ENCODE measurements around the gene NR1I3. TPM values are rescaled to one million over a fixed set of nuclear protein-coding genes. Genes with fewer than 3 reads are reported as not detected.

NR1I3 gene
- total RNA-seq, 4 donors from 2014 or later = not detected

DNA sequence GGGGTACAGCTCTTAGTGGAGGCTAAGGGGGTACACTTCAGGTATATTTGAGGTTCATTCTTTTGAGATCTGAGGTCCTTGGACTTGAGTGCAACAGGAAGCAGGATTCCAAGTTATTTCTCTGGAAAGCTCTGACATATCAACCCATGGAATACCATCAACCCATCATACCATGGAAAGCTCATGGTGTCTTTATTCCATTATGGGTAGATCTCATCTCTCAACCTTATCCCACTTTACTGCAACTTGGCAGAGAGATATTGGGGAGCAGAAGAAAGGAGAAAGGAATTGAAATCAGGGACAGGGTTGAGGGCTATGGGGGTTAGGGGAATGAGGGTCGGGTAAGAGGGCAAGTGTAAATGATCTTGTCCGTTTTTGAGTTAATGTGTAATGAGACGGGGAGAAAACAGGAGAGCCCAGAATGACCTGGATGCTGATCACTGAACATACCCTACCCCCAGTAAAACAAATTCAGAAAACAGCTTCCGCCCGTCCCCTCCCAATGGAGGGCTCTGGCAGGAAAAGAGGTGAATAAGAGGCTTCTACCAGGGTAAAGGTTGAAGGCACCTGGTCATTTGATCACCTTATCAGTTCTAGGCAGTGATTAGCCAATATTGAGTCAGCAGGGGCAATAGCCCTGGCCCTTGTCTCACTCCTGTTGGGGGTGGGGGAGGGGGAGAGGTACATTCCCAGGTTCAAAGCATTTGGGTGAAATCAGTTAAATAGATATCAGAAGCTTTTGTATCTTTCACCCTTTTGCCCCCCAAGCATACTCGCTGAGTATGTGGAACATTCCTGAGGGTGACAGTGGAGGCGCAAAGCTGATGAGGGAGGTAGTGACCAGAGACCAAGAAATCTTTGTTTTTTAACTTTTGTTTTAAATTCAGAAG, 14.0 kb downstream of the NR1I3 start:
- no peak overlapping the region for H3K27ac ChIP-seq
- H3K36me3 ChIP-seq = peaks cover 0 to 11% of the 10 kb centered on the region in 2 donors
- H3K27me3 ChIP-seq = no peaks in the 10 kb centered on the region
- ATAC-seq (no peak), DNase-seq (no peak)
- in situ Hi-C loops (cut with MboI; ENCODE audit: low sequenced_read_pairs in 4 of 4) (loop anchor here (10.0 to 25.0 kb wide), 4 partner anchors 49 to 513 kb away; partner anchors contain the start of genes DUSP12 (in 2 of the 4), B4GALT3 (in 1 of the 4) and SDHC (in 1 of the 4)), intact Hi-C loops (cut with DNase I; ENCODE audit: low total_unique reads) (loop anchor here (2.0 kb wide), 1 partner anchor 31 kb away; no protein-coding TSS in a partner anchor)
- TF ChIP-seq, protein P1, sequence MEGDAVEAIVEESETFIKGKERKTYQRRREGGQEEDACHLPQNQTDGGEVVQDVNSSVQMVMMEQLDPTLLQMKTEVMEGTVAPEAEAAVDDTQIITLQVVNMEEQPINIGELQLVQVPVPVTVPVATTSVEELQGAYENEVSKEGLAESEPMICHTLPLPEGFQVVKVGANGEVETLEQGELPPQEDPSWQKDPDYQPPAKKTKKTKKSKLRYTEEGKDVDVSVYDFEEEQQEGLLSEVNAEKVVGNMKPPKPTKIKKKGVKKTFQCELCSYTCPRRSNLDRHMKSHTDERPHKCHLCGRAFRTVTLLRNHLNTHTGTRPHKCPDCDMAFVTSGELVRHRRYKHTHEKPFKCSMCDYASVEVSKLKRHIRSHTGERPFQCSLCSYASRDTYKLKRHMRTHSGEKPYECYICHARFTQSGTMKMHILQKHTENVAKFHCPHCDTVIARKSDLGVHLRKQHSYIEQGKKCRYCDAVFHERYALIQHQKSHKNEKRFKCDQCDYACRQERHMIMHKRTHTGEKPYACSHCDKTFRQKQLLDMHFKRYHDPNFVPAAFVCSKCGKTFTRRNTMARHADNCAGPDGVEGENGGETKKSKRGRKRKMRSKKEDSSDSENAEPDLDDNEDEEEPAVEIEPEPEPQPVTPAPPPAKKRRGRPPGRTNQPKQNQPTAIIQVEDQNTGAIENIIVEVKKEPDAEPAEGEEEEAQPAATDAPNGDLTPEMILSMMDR (IDR thresholded peaks at IDR 0.05 in 4 of 5, conservative IDR thresholded peaks at IDR 0.05 in 1 of 5) = no peak
- TF ChIP-seq POLR2A (IDR thresholded peaks at IDR 0.05) = no peak
- H3K4me3 ChIP-seq = no peak overlapping the region
- peaks cover 14 to 21% of the 10 kb centered on the region in 2 donors for H3K4me1 ChIP-seq
- H3K9me3 ChIP-seq = no peaks in the 10 kb centered on the region

DNA sequence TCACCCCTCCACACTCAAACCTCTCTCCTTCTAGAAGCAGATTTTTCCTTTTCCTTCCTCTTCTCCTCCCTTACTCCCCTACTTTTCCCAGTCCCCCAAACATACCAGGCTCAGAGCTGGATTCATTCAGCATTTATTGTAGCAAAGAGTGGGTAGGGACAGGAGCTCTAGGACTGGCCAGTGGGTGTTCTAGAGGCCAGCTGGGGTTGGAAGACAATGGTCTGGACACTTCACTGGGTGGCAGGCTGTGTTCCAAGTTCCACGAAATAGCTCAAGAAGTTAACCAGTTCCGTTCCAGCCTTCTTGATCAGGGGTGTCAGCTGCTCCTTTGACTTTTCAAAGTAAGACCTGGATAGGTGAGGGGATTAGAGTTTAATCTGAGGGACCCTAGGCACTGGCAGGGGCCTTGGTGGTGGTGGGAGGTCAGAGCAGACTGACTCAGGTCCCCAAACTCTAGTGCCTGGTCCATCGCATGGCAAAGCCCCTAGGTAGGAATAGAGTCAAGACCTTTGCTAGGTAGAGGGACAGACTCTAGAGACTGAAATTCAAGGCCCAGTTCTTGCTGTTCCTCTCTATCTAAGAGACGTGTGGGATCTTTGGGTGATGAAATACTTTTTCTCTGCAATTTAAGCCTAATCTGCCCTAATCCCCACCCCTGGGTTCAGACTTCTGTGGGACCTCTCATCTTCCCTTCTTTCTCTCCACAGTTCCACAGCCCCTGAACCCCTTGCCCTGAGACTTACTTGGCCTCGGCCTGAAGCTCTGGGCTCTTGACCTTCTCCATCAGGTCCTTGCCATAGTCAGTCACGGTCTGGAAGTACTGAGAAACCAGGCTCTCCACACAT, 15.6 kb downstream of the NR1I3 start:
- Histone ChIP-seq H3K4me1 (peaks cover 14 to 17% of the 10 kb centered on the region in 2 donors), H3K4me3 (no peak overlapping the region), H3K9me3 (no peaks in the 10 kb centered on the region), H3K36me3 (no peaks in the 10 kb centered on the region), H3K27ac (no peak overlapping the region), H3K27me3 (no peaks in the 10 kb centered on the region)
- intact Hi-C loops (cut with DNase I; ENCODE audit: low total_unique reads) (no loop called here), in situ Hi-C loops (cut with MboI; ENCODE audit: low sequenced_read_pairs in 4 of 4) (loop anchor here (10.0 to 25.0 kb wide), 4 partner anchors 48 to 515 kb away; partner anchors contain the start of genes DUSP12 (in 2 of the 4), B4GALT3 (in 1 of the 4) and SDHC (in 1 of the 4))
- no peak for DNase-seq
- TF ChIP-seq POLR2A (IDR thresholded peaks at IDR 0.05) = no peak
- TF ChIP-seq, protein P1 (IDR thresholded peaks at IDR 0.05 in 4 of 5, conservative IDR thresholded peaks at IDR 0.05 in 1 of 5) = no peak
- no peak for ATAC-seq

DNA sequence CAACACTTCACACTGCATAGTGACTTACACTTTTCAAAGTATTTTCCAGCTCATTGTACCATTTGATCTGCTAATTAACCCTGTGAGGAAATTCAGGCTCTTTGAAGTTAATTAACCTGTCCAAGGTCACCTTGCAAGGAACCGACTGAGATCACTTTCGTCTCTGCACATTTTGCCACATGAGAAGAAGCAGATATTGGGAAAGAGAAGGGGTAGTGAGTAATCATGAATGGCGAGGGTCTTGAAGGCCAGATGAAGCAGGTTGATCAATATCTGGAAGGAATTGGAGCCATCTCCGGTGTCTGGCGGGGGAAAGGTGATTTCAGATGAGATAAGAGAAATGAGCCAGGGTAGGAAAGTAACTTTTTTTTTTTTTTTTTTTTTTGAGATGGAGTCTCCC, 18.0 kb downstream of the NR1I3 start:
- H3K9me3 ChIP-seq = no peaks in the 10 kb centered on the region
- in situ Hi-C loops (cut with MboI; ENCODE audit: low sequenced_read_pairs in 4 of 4) = loop anchor here (10.0 to 25.0 kb wide), 4 partner anchors 45 to 517 kb away; partner anchors contain the start of genes DUSP12 (in 2 of the 4), B4GALT3 (in 1 of the 4) and SDHC (in 1 of the 4)
- intact Hi-C loops (cut with DNase I; ENCODE audit: low total_unique reads) = no loop called here
- no peak for DNase-seq
- no peaks in the 10 kb centered on the region for H3K27me3 ChIP-seq
- no peak for ATAC-seq
- TF ChIP-seq, protein P1 (IDR thresholded peaks at IDR 0.05 in 4 of 5, conservative IDR thresholded peaks at IDR 0.05 in 1 of 5) = no peak
- no peak for TF ChIP-seq POLR2A (IDR thresholded peaks at IDR 0.05)
- no peak overlapping the region for H3K4me3 ChIP-seq
- H3K36me3 ChIP-seq = no peaks in the 10 kb centered on the region
- peaks cover 0 to under 1% of the 10 kb centered on the region in 2 donors for H3K4me1 ChIP-seq
- H3K27ac ChIP-seq = no peak overlapping the region

DNA sequence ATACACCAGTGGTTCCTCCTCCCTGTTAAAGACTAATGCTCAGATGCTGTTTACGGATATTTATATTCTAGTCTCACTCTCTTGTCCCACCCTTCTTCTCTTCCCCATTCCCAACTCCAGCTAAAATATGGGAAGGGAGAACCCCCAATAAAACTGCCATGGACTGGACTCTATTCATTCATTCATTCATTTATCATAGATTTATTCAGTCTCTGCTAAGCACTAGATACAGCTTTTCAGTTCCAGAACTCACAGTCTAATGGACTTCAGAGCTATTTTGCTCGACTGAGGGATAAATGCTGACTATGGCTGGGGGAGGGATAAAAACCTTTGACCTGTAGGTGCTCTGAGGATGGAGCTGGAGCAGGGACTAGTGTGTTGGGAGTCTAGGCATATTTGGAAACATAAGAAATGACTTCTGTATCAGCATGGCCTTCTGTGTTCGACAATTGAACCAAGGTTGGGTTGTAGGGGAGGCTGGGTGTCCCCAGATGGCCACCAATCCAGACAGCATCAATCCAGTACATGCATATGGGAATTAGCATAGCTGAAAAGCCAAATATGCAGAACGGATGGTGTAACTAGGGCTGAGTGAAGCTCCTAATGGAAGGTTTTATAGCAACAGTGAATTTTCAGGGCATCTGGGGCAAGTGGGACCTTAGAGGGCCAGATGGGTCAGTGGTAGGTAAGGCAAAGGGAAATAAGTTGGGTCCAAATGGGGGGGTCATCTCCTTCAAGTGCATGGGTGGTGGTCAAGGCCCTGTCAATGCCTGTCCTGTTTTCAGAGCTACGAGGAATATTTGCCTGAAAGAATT, 18.7 kb downstream of the NR1I3 start:
- in situ Hi-C loops (cut with MboI; ENCODE audit: low sequenced_read_pairs in 4 of 4) = loop anchor here in 2 of 4 donors (25.0 kb wide), 1 partner anchor 518 kb away; the partner anchor contains the start of gene DUSP12 (in 2 of the 2)

More for the DNA sequence above, 18.7 kb downstream of the NR1I3 start:
- intact Hi-C loops (cut with DNase I; ENCODE audit: low total_unique reads) = no loop called here
- Histone ChIP-seq H3K9me3 (no peaks in the 10 kb centered on the region), H3K27ac (no peak overlapping the region), H3K4me1 (no peaks in the 10 kb centered on the region), H3K27me3 (no peaks in the 10 kb centered on the region), H3K4me3 (no peak overlapping the region), H3K36me3 (peaks cover 0 to 5% of the 10 kb centered on the region in 2 donors)
- no peak for DNase-seq
- ATAC-seq = no peak
- TF ChIP-seq, protein P1 (IDR thresholded peaks at IDR 0.05 in 4 of 5, conservative IDR thresholded peaks at IDR 0.05 in 1 of 5) = no peak
- TF ChIP-seq POLR2A (IDR thresholded peaks at IDR 0.05) = no peak

All from gastrocnemius medialis (tissue), 4 donors.